ENCODE measurements around the gene IGHMBP2.
"Not testable (repeated sequence)": the region's sequence is repeated elsewhere in the genome, so short reads cannot be mapped to it uniquely, and the experiment has no call there.

Gene IGHMBP2

GRCh38 chr11:68969386-68969785 lies 65.7 kb downstream of the IGHMBP2 start:
- no peak overlapping the region for H3K4me3 ChIP-seq (ENCODE audit: low read depth, low read length)
- DNase-seq (ENCODE audit: low read depth): no peak
- TF ChIP-seq, protein P1, sequence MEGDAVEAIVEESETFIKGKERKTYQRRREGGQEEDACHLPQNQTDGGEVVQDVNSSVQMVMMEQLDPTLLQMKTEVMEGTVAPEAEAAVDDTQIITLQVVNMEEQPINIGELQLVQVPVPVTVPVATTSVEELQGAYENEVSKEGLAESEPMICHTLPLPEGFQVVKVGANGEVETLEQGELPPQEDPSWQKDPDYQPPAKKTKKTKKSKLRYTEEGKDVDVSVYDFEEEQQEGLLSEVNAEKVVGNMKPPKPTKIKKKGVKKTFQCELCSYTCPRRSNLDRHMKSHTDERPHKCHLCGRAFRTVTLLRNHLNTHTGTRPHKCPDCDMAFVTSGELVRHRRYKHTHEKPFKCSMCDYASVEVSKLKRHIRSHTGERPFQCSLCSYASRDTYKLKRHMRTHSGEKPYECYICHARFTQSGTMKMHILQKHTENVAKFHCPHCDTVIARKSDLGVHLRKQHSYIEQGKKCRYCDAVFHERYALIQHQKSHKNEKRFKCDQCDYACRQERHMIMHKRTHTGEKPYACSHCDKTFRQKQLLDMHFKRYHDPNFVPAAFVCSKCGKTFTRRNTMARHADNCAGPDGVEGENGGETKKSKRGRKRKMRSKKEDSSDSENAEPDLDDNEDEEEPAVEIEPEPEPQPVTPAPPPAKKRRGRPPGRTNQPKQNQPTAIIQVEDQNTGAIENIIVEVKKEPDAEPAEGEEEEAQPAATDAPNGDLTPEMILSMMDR (IDR thresholded peaks at IDR 0.05; ENCODE audit: insufficient read depth, low read depth, low read length, missing control alignments): no peak

GRCh38 chr11:68970921-68971636 lies 67.4 kb downstream of the IGHMBP2 start:
- no peak overlapping the region for H3K4me3 ChIP-seq (ENCODE audit: low read depth, low read length)
- TF ChIP-seq, protein P1 (IDR thresholded peaks at IDR 0.05; ENCODE audit: insufficient read depth, low read depth, low read length, missing control alignments): no peak
- DNase-seq (ENCODE audit: low read depth): no peak

DNA sequence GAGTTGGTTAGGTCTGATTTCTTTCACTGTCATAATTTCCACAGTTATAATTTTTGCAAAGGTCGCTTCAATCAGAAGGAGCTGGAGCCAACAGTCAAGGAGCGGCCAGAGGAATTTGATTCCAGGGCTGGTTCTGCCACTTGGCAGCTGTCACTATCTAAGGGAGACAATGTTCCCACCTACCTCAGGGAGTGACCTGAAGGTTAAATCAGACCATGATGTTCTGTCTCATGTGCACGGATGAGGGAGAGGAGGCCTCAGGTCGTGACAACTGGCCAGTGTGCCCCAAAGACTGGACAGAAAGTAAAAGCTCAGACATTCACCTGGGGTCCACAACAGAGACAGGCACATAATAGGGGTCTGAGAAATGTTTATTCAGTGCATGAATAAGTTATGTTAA lies 69.5 kb downstream of the IGHMBP2 start:
- DNase-seq (ENCODE audit: low read depth): no peak
- TF ChIP-seq, protein P1 (IDR thresholded peaks at IDR 0.05; ENCODE audit: insufficient read depth, low read depth, low read length, missing control alignments): no peak
- H3K4me3 ChIP-seq (ENCODE audit: low read depth, low read length): no peak overlapping the region

GRCh38 chr11:68973706-68974105 lies 70.0 kb downstream of the IGHMBP2 start:
- DNase-seq (ENCODE audit: low read depth); H3K4me3 ChIP-seq (ENCODE audit: low read depth, low read length): not testable (repeated sequence)

DNA sequence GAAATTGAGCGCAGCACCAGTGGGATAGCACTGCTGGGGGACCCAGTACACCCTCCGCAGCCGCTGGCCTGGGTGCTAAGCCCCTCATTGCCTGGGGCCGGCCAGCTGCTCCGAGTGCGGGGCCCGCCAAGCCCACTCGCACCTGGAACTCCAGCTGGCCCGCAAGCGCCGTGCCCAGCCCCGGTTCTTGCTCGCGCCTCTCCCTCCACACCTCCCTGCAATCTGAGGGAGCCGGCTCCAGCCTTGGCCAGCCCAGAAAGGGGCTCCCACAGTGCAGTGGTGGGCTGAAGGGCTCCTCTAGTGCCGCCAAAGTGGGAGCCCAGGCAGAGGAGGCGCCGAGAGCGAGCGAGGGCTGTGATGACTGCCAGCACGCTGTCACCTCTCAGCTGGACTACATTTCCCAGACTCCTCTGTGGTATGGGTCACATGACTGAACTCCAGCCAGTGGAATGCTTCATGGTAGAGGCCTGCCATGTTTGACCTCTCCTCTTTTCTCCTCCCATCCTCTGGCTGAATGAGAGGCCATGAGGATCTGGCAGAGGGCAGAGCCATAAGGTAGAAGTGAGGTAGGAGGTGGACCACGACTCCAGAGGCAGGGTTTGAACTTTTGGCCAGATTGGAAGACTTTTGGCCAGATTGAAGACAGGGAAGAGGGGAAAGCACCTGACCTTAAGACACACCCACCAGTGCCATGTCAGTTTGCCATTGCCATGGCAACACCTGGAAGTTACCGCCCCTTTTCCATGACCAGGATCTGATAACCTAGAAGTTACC lies 70.9 kb downstream of the IGHMBP2 start:
- peak; percentile 33 for DNase-seq (ENCODE audit: low read depth)
- H3K4me3 ChIP-seq (ENCODE audit: low read depth, low read length): no peak overlapping the region

DNA sequence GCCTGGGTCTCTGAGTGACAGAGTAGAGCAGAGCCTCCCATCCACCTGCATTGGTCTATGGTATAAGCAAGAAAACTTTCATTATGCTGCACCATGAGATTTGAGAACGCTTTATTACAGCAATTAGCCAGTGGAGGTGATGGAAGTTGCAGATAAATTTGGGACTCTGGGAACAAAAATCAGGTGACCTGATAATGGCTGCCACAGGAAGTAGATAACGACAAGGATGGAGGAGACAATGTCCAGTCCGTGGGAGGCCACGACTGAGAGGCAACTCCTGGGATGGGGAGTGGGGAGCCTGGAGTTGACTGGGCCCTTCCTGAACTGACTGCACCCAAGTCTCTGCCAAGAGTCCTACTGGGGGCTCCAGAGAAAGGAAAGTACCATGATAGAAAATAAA lies 72.4 kb downstream of the IGHMBP2 start:
- TF ChIP-seq, protein P1 (IDR thresholded peaks at IDR 0.05; ENCODE audit: insufficient read depth, low read depth, low read length, missing control alignments): no peak
- DNase-seq (ENCODE audit: low read depth): no peak
- H3K4me3 ChIP-seq (ENCODE audit: low read depth, low read length): no peak overlapping the region

More for the DNA sequence above, 70.9 kb downstream of the IGHMBP2 start:
- TF ChIP-seq, protein P1 (IDR thresholded peaks at IDR 0.05; ENCODE audit: insufficient read depth, low read depth, low read length, missing control alignments): no peak

DNA sequence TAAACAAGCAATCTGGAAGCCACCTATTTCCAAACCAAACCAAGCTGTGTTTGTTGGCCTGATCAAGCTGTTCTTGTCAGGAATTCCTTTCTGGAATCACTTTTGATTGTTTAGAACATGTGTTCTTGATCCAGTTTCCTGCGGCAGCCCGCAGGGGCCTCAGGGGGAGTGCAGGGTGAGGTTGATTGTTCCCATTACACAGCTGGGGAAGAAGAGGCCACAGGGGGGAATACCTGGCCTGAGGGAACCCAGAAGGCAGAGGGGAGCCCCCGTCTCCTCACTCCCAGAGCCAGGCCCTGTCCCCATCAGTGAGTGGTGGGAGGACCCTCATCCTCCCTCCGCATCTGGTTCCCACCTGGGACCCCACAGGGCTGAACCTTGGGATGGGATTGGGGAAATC lies 72.9 kb downstream of the IGHMBP2 start:
- DNase-seq (ENCODE audit: low read depth): no peak
- H3K4me3 ChIP-seq (ENCODE audit: low read depth, low read length): no peak overlapping the region
- TF ChIP-seq, protein P1 (IDR thresholded peaks at IDR 0.05; ENCODE audit: insufficient read depth, low read depth, low read length, missing control alignments): no peak
